ENCODE data around the gene CCDC54. TPM values are rescaled to one million over a fixed set of nuclear protein-coding genes. Genes with fewer than 3 reads are reported as not detected.

CCDC54 gene
- total RNA-seq = not detected in 2 replicates

GRCh38 chr3:107377151-107377550 is at the start of gene CCDC54:
Gene CCDC54, plus strand, starts transcription at chr3:107377439. Its CDS starts 149 bp downstream, at chr3:107377588.

Other genes starting within 250 kb of the CCDC54 start
- 78.2 and 82.5 TPM in 2 replicates for gene BBX, start 145.5 kb downstream of the CCDC54 start, total RNA-seq

Data from smooth muscle cell of the umbilical artery (primary cell).